ENCODE results near the gene LPIN1.

LPIN1 gene, protein sequence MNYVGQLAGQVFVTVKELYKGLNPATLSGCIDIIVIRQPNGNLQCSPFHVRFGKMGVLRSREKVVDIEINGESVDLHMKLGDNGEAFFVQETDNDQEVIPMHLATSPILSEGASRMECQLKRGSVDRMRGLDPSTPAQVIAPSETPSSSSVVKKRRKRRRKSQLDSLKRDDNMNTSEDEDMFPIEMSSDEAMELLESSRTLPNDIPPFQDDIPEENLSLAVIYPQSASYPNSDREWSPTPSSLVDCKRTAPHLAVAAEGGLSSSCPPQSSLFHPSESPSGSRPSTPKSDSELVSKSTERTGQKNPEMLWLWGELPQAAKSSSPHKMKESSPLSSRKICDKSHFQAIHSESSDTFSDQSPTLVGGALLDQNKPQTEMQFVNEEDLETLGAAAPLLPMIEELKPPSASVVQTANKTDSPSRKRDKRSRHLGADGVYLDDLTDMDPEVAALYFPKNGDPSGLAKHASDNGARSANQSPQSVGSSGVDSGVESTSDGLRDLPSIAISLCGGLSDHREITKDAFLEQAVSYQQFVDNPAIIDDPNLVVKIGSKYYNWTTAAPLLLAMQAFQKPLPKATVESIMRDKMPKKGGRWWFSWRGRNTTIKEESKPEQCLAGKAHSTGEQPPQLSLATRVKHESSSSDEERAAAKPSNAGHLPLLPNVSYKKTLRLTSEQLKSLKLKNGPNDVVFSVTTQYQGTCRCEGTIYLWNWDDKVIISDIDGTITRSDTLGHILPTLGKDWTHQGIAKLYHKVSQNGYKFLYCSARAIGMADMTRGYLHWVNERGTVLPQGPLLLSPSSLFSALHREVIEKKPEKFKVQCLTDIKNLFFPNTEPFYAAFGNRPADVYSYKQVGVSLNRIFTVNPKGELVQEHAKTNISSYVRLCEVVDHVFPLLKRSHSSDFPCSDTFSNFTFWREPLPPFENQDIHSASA

DNA sequence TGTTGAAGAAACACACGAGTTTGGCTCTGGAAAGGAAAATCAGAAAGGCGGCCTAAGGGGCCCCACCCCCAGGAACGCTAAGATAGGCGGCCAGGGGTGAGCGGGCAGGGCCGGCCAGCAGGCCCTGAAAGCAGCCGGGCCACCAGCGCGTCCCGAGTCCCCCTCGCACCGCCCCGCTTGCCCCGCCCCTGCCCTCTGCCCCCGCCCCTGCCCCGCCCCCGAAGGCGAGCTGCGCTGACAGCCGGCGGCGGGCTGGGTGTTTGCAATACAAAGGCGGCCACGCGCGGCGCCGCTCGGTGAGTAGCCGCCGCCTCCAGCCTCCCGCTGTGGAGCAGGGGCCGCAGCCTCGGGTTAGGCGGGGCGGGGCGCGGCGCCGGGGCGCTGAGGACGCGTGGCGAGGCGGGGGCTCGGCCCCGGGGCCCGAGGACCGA lies at the start of gene LPIN1:
Gene LPIN1, plus strand, starts transcription at position 257 of the 431 bp plus-strand sequence. CDS start 18,910 bp downstream, outside the sequence.
- Histone ChIP-seq H3K4me3 (ENCODE audit: low read depth, low read length) (peak within 1 kb of the TSS; percentile 84), H3K27me3 (ENCODE audit: control insufficient read depth, insufficient read depth, low read length) (no peaks in the 10 kb centered on the region; the same call in 1 of the 2 replicates), H3K4me1 (ENCODE audit: control insufficient read depth, insufficient read depth, low read length) (peaks cover 79% of the 10 kb centered on the region), H3K9ac (ENCODE audit: low read length) (peak within 1 kb of the TSS; percentile 90), H3K9me3 (ENCODE audit: control insufficient read depth, insufficient read depth, low read depth, low read length) (no peaks in the 10 kb centered on the region), H3K36me3 (ENCODE audit: control insufficient read depth, insufficient read depth, low read length) (no peaks in the 10 kb centered on the region), H3K27ac (ENCODE audit: low read depth, low read length) (peak within 1 kb of the TSS; percentile 80; the same call in 1 of the 2 replicates)

DNA sequence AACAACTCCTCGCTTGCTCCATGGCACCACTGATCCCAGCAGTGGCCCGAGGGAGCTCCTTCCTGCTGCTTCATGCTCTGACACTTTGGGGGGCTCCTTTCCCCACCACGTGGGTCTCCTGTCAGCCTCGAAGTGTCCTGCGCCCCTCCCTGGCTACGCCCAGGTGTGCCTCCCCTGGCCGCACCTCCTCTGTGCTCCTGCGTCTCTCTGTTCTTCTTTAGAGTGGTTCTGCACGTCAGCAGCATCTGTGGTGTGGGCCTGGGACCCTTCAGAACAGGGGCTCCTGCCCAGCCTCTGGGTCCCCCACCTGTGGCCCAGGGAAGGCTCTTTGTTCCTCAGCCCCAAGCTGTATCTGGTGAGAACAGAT lies 49.7 kb upstream of the LPIN1 start:
- H3K4me3 ChIP-seq (ENCODE audit: low read depth, low read length) = no peak overlapping the region

DNA sequence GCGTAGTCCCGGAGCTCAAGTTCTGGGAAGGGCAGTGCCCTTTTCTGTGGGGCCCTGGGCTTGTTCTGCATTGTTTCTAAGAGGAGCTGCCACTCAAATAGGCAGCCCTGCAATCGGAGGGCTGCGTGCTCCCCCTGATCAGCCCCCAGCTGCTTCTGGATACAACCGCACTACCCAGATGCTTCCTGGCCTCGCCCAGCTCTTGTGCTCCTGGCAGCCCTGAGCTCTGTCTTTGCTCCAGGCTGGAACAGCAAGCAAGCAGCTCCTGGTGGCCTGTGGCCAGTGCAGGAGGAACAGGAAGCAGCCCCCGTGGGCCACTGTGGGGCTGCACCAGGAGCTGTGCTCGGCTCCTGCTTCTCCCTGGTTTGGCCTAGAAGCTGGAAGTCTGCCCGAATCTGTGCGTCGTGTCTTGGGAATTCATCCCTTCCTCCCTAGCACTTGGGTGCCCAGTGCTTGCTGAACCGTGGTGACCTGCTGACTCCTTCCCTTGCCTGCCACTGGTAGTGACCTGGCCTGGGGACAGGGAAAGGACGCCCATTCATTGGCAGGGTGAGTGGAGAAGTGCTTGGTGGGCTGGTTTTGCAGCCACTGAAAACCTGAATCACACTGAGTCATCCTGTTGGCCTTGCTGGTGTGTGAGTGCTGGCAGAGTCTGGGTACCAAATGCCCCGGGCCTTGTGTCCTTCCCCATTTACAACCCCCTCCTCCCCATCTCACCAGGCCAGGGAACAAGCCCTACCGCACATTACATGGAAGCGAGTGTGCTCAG lies 49.1 kb upstream of the LPIN1 start:
- no peak overlapping the region for H3K27ac ChIP-seq (ENCODE audit: low read depth, low read length)
- H3K36me3 ChIP-seq (ENCODE audit: control insufficient read depth, insufficient read depth, low read length) = no peaks in the 10 kb centered on the region
- H3K4me1 ChIP-seq (ENCODE audit: control insufficient read depth, insufficient read depth, low read length) = peaks cover 2% of the 10 kb centered on the region; the same call in 1 of the 2 replicates
- no peak overlapping the region for H3K4me3 ChIP-seq (ENCODE audit: low read depth, low read length)
- H3K27me3 ChIP-seq (ENCODE audit: control insufficient read depth, insufficient read depth, low read length) = no peaks in the 10 kb centered on the region
- H3K9me3 ChIP-seq (ENCODE audit: control insufficient read depth, insufficient read depth, low read depth, low read length) = no peaks in the 10 kb centered on the region
- no peak overlapping the region for H3K9ac ChIP-seq (ENCODE audit: low read length)

More for the DNA sequence above, 49.7 kb upstream of the LPIN1 start:
- peaks cover 2% of the 10 kb centered on the region; the same call in 1 of the 2 replicates for H3K4me1 ChIP-seq (ENCODE audit: control insufficient read depth, insufficient read depth, low read length)
- no peak overlapping the region for H3K27ac ChIP-seq (ENCODE audit: low read depth, low read length)
- H3K9me3 ChIP-seq (ENCODE audit: control insufficient read depth, insufficient read depth, low read depth, low read length) = no peaks in the 10 kb centered on the region
- no peak overlapping the region for H3K9ac ChIP-seq (ENCODE audit: low read length)
- H3K36me3 ChIP-seq (ENCODE audit: control insufficient read depth, insufficient read depth, low read length) = no peaks in the 10 kb centered on the region
- H3K27me3 ChIP-seq (ENCODE audit: control insufficient read depth, insufficient read depth, low read length) = no peaks in the 10 kb centered on the region

DNA sequence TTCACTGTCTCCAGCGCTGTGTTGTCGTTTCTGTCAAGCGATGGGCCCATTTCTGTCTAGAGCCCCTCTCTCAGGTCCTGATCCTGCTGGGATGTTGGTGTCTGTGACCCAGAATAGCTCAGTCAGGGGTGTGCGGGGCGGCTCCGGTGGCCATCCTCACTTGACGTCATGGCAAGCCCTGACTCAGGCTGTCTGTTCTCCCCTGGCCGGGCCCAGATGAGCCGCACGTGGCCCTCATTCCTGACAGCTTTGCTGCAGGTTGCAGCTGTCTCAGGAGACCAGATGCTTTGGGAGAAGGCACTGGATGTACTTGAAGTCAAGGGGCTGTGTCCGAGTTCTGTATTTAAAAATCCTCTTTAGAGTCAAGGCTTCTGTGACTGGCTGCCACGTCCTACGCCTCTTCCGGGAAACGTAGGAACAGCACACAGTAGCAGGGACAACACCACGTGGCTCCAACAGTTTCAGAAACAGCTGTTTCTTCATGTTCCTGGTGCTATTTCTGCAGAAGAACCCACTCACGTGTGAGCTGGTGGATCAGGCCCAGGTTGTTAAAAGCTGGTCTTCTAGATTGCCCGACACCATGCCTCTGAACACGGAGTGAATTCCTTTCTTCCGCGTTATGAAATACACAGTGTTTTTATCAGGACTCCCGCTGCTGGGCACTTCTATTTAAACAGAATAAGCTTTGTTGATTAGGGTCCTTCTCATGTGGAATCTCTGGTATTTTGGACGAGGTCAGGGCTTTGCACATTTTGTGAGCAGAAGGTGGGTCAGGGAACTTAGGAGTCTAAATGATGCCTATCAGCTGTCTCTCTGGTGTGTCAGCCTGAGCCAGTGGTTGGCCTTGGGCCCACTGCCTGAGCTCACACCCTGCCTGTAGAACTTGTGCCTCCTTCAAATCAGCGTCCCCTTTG lies 48.2 kb upstream of the LPIN1 start:
- no peaks in the 10 kb centered on the region for H3K36me3 ChIP-seq (ENCODE audit: control insufficient read depth, insufficient read depth, low read length)
- no peak overlapping the region for H3K27ac ChIP-seq (ENCODE audit: low read depth, low read length)
- no peaks in the 10 kb centered on the region for H3K9me3 ChIP-seq (ENCODE audit: control insufficient read depth, insufficient read depth, low read depth, low read length)
- H3K9ac ChIP-seq (ENCODE audit: low read length) = no peak overlapping the region
- H3K27me3 ChIP-seq (ENCODE audit: control insufficient read depth, insufficient read depth, low read length) = no peaks in the 10 kb centered on the region
- peaks cover 2% of the 10 kb centered on the region; the same call in 1 of the 2 replicates for H3K4me1 ChIP-seq (ENCODE audit: control insufficient read depth, insufficient read depth, low read length)
- no peak overlapping the region for H3K4me3 ChIP-seq (ENCODE audit: low read depth, low read length)

DNA sequence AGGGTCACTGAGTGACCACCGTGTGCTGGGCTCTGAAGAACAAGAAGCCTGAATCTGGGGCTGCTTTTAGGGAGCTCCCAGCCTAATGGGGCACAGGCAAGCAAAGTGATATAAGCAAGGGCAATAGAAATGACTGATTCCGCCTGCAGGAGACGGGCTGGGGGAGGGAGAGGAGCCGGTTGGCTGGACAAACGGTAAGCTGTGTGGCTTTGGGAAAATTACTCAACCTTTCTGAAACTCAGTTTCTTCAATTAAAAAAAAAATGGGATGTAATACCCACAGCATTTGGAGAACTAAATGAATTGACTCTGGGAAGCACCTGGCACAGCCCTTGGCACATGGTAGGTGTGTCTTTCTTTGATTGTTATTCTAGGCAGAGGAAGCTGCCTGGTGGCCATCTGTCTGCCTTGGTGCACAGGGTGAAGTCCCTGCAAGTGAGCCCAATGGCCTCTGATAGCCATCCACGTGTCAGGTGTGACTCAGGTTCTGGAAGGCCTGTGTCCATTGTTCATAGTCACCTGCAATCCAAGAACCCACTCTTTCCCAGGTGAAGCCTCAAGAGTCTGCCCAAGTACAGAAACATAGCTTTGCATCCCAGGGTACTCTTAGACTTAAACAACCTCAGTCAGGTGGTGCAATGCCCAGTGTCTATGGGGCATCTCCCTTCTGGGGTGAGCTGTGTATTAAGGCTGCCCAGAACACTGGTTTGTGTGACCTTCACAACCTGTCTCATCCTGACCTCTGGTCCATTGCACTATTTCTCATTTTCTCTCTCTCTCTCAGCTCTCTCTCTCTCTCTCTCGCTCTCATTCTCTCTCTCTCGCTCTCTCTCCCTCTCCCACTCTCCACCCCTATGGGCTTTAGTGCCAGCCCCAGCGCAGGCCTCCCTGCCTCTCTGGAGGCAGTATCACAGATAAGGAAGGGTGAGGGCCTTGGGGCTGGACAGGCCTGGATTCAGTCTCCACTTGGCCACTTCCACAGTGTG lies 46.5 kb upstream of the LPIN1 start:
- Histone ChIP-seq H3K36me3 (ENCODE audit: control insufficient read depth, insufficient read depth, low read length) (no peaks in the 10 kb centered on the region), H3K27me3 (ENCODE audit: control insufficient read depth, insufficient read depth, low read length) (no peaks in the 10 kb centered on the region), H3K9ac (ENCODE audit: low read length) (no peak overlapping the region), H3K9me3 (ENCODE audit: control insufficient read depth, insufficient read depth, low read depth, low read length) (no peaks in the 10 kb centered on the region), H3K4me3 (ENCODE audit: low read depth, low read length) (no peak overlapping the region), H3K4me1 (ENCODE audit: control insufficient read depth, insufficient read depth, low read length) (peaks cover 2% of the 10 kb centered on the region; the same call in 1 of the 2 replicates), H3K27ac (ENCODE audit: low read depth, low read length) (no peak overlapping the region)

DNA sequence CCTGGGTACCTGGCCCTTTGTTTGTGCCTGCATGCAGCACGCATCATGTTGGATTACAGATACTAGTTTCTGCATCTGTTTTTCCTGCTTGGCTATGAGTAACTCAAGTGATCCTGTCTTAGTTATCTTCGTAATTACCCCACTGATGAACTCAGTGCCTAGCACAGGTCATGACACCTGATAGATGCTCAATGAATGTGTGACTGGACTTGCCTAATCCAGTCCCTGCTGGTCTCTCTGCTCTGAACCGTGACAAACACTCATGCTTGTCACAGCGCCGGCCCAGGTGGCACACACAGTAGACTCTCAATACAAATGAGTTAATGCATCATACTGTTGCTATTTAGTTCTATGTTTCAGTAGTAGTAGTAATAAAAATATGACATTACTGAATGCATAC lies 45.2 kb upstream of the LPIN1 start:
- Histone ChIP-seq H3K9ac (ENCODE audit: low read length) (no peak overlapping the region), H3K9me3 (ENCODE audit: control insufficient read depth, insufficient read depth, low read depth, low read length) (peaks cover 8% of the 10 kb centered on the region), H3K27me3 (ENCODE audit: control insufficient read depth, insufficient read depth, low read length) (no peaks in the 10 kb centered on the region), H3K4me1 (ENCODE audit: control insufficient read depth, insufficient read depth, low read length) (peaks cover 2% of the 10 kb centered on the region; the same call in 1 of the 2 replicates), H3K27ac (ENCODE audit: low read depth, low read length) (no peak overlapping the region), H3K4me3 (ENCODE audit: low read depth, low read length) (no peak overlapping the region), H3K36me3 (ENCODE audit: control insufficient read depth, insufficient read depth, low read length) (no peaks in the 10 kb centered on the region)

DNA sequence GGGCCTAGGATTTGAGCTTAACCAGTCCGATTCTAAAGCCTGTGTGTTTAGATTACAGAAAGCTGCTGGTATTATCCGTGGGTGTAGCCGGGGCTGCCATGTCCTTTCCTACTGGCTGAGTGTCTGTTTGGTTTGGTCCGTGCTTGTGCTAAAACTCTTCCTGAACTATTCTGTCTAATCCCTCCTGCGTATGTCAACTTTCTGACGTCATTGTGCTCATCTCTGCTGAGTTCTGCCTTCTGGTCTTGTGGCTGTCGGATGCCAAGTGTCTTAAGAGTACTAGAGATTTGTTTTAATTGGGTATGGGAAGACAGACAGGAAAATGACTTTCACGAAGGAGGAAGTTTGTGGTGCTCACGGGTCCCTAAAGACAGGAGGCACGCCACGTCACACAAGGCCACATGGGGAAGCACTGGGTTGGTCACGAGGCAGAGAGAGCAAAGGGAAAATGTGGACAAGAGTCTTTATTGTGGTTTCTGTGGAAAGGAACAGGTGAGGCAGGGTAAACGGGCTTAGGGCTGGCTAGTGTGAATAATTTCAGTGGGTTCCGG lies 44.6 kb upstream of the LPIN1 start:
- Histone ChIP-seq H3K9me3 (ENCODE audit: control insufficient read depth, insufficient read depth, low read depth, low read length) (peaks cover 9% of the 10 kb centered on the region), H3K27me3 (ENCODE audit: control insufficient read depth, insufficient read depth, low read length) (no peaks in the 10 kb centered on the region), H3K4me1 (ENCODE audit: control insufficient read depth, insufficient read depth, low read length) (peaks cover 2% of the 10 kb centered on the region; the same call in 1 of the 2 replicates), H3K27ac (ENCODE audit: low read depth, low read length) (no peak overlapping the region), H3K4me3 (ENCODE audit: low read depth, low read length) (no peak overlapping the region), H3K36me3 (ENCODE audit: control insufficient read depth, insufficient read depth, low read length) (no peaks in the 10 kb centered on the region), H3K9ac (ENCODE audit: low read length) (no peak overlapping the region)

DNA sequence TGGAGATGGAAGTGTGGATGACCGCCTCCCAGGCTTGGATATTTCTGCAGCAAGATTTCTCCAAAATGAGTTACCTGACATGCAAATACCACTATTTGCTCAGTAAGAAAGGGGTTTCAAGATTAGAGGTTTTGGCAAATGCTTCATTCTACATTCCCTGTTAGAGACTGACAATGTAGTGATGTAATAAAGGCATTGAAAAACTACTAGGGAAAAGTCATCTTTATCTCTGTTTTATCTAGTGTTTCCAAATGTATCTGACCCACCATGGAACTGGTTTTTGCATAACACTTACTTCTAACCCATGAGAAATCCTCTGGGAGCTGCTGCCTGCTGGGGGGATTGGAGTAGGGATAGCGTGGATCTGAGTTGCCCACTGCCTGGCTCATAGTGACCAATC lies 43.5 kb upstream of the LPIN1 start:
- Histone ChIP-seq H3K27ac (ENCODE audit: low read depth, low read length) (no peak overlapping the region), H3K27me3 (ENCODE audit: control insufficient read depth, insufficient read depth, low read length) (no peaks in the 10 kb centered on the region), H3K36me3 (ENCODE audit: control insufficient read depth, insufficient read depth, low read length) (no peaks in the 10 kb centered on the region), H3K4me1 (ENCODE audit: control insufficient read depth, insufficient read depth, low read length) (no peaks in the 10 kb centered on the region), H3K4me3 (ENCODE audit: low read depth, low read length) (no peak overlapping the region), H3K9ac (ENCODE audit: low read length) (no peak overlapping the region), H3K9me3 (ENCODE audit: control insufficient read depth, insufficient read depth, low read depth, low read length) (peaks cover 11% of the 10 kb centered on the region)

DNA sequence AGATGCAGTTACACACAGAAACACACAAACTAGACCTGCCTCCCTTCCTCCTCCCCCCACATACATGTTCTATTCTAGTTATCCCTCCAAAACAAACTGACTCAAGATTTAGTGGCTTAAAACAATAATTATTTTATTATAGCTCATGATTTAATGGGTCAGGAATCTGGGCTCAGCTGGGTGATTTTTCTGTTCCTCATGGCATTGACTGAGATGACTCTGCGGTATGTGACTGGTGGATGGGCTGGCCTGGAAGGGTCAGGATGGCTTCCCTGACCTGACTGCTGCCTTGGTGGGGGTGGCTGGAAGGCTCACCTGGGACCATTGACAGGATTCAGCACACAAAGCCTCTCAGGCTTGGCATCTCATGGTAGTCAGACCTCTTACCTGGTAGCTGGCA lies 42.7 kb upstream of the LPIN1 start:
- H3K9me3 ChIP-seq (ENCODE audit: control insufficient read depth, insufficient read depth, low read depth, low read length) = peaks cover 11% of the 10 kb centered on the region
- no peak overlapping the region for H3K4me3 ChIP-seq (ENCODE audit: low read depth, low read length)

More for the DNA sequence above, 42.7 kb upstream of the LPIN1 start:
- Histone ChIP-seq H3K27ac (ENCODE audit: low read depth, low read length) (no peak overlapping the region), H3K9ac (ENCODE audit: low read length) (no peak overlapping the region), H3K27me3 (ENCODE audit: control insufficient read depth, insufficient read depth, low read length) (no peaks in the 10 kb centered on the region), H3K36me3 (ENCODE audit: control insufficient read depth, insufficient read depth, low read length) (no peaks in the 10 kb centered on the region), H3K4me1 (ENCODE audit: control insufficient read depth, insufficient read depth, low read length) (no peaks in the 10 kb centered on the region)
